Measurements from ENCODE around the gene AHR.

AHR gene

GRCh38 chr7:17298102-17298839 lies at the start of gene AHR:
Gene AHR (plus strand): TSS chr7:17298652. CDS start chr7:17299265, 613 bp downstream.
- DNase-seq = peak; percentile 91

- DNase-seq = no peak
These were observed 44.6 kb upstream of the AHR start for GRCh38 chr7:17253885-17254284.

- no peak for DNase-seq
These were observed 42.5 kb upstream of the AHR start for GRCh38 chr7:17255926-17256325.

- DNase-seq = no peak
These were observed 42.1 kb upstream of the AHR start for GRCh38 chr7:17256375-17256774.

GRCh38 chr7:17266565-17266964 lies 31.9 kb upstream of the AHR start:
- DNase-seq = no peak

- DNase-seq = no peak
These were observed 28.9 kb upstream of the AHR start for GRCh38 chr7:17269341-17270221.

GRCh38 chr7:17274551-17275245 lies 23.8 kb upstream of the AHR start:
- DNase-seq = peak; percentile 63

GRCh38 chr7:17275749-17276671 lies 22.4 kb upstream of the AHR start:
- DNase-seq = no peak

GRCh38 chr7:17279061-17279460 lies 19.4 kb upstream of the AHR start:
- no peak for DNase-seq

- DNase-seq = peak; percentile 57
These were observed 9.3 kb upstream of the AHR start for GRCh38 chr7:17289074-17289645.

- no peak for DNase-seq
These were observed 5.6 kb upstream of the AHR start for GRCh38 chr7:17292843-17293242.

- no peak for DNase-seq
These were observed 5.0 kb upstream of the AHR start for GRCh38 chr7:17293481-17293880.

- no peak for DNase-seq
These were observed 1.2 kb upstream of the AHR start for GRCh38 chr7:17297243-17297642.

- DNase-seq = peak; percentile 31
These were observed 509 bp downstream of the AHR start for GRCh38 chr7:17298840-17299482.

- DNase-seq = peak; percentile 49
These were observed 1.1 kb downstream of the AHR start for GRCh38 chr7:17299483-17299991.

- DNase-seq = no peak
These were observed 1.6 kb downstream of the AHR start for GRCh38 chr7:17300012-17300411.

- DNase-seq = no peak
These were observed 2.0 kb downstream of the AHR start for GRCh38 chr7:17300437-17300836.

GRCh38 chr7:17301471-17302456 lies 3.3 kb downstream of the AHR start:
- DNase-seq = peak; percentile 78

- DNase-seq = peak; percentile 76
These were observed 4.2 kb downstream of the AHR start for GRCh38 chr7:17302575-17303142.

GRCh38 chr7:17304926-17305325 lies 6.5 kb downstream of the AHR start:
- peak; percentile 81 for DNase-seq
